HepG2 (cell line): ENCODE measurements around the gene TUBGCP3. TPM values are rescaled to one million over a fixed set of nuclear protein-coding genes. Genes with fewer than 3 reads are reported as not detected.

Source experiments
- ATAC-seq: fragments of 200-7000 bp; cut with Tn5 transposase; 3 replicates; pipeline ENCODE4 v1.9.1; 2020; ENCODE audit warnings: mild to moderate bottlenecking, moderate library complexity
- BruUV-seq: library from RNA; stranded (reverse); fragments of 400-500 nt; replicated peaks from 2 replicates; lab custom pipeline; 2021; lab: Mats Ljungman, UMichigan
- CTCF ChIA-PET: fragments of 300-600 bp; formaldehyde crosslinking; extraction: SDS; loops from one replicate; lab custom pipeline; 2021; ENCODE audit warnings: low total read pairs, inconsistent platforms, low intra/inter-chr PET ratio; lab: Yijun Ruan, JAX
- POLR2A ChIA-PET: fragments of 350-600 bp; sonication (Branson Sonifier 250); formaldehyde crosslinking; loops from one replicate; lab custom pipeline; 2020; ENCODE audit warnings: antibody characterized with exemption, inconsistent platforms; lab: Yijun Ruan, JAX
- DNase-seq: peaks from one replicate; pipeline ENCODE4 v3.0.0-alpha.2; 2015; ENCODE audit warnings: low spot score
- FAIRE-seq: peaks from 3 replicates; lab custom pipeline; 2011; peaks lifted over from hg19 to GRCh38; lab: Jason Lieb, UNC
- H2AFZ ChIP-seq: one replicate; pipeline ENCODE4 v1.6.1; 2011; ENCODE audit warnings: low read length, inconsistent platforms
- H3K27ac ChIP-seq: fragments of 300-600 bp; 3 replicates; pipeline ENCODE4 v1.8.0; 2011; ENCODE audit warnings: mixed run types, mild to moderate bottlenecking, mixed read lengths, low read length, inconsistent platforms; ENCODE audit not compliant: insufficient read depth; ENCODE audit errors: extremely low read length
- H3K27me3 ChIP-seq, 2 experiments: fragments of 200-600 bp in 1 of 2; 2 replicates in 1 of 2; 3 replicates in 1 of 2; pipeline versions ENCODE4 v1.6.0 to v1.8.0; 2011; ENCODE audit warnings: low read length in 2 of 2, mild to moderate bottlenecking in 2 of 2, moderate library complexity in 2 of 2, inconsistent platforms in 1 of 2; ENCODE audit not compliant: insufficient read depth in 2 of 2, control insufficient read depth in 1 of 2
- H3K36me3 ChIP-seq, 2 experiments: fragments of 200-600 bp in 1 of 2; replicated peaks in 1 of 2; 2 replicates in 1 of 2; 3 replicates in 1 of 2; pipeline versions ENCODE4 v1.5.1 to v1.8.0; 2011; ENCODE audit warnings: low read length in 2 of 2, inconsistent platforms in 1 of 2; ENCODE audit not compliant: insufficient read depth in 2 of 2, control insufficient read depth in 1 of 2
- H3K4me1 ChIP-seq: 2 replicates; pipeline ENCODE4 v1.5.1; 2012; ENCODE audit warnings: low read length, inconsistent platforms; ENCODE audit not compliant: insufficient read depth
- H3K4me2 ChIP-seq: 2 replicates; pipeline ENCODE4 v1.6.0; 2011; ENCODE audit warnings: low read depth, low read length, inconsistent platforms
- H3K4me3 ChIP-seq, 3 experiments: fragments of 200-600 bp in 1 of 3; sonication (generic), shearing (Covaris generic) in 1 of 3; replicated peaks in 1 of 3; 2 replicates each; pipeline ENCODE4 v1.5.1; 2011 to 2016; ENCODE audit warnings: low read length in 3 of 3, inconsistent platforms in 2 of 3, low read depth in 2 of 3, mild to moderate bottlenecking in 2 of 3, control low read depth in 1 of 3, mixed read lengths in 1 of 3; ENCODE audit not compliant: insufficient read depth in 1 of 3
- H3K79me2 ChIP-seq: one replicate; pipeline ENCODE4 v1.6.1; 2011; ENCODE audit warnings: low read length, inconsistent platforms; ENCODE audit not compliant: insufficient read depth
- H3K9ac ChIP-seq: 2 replicates; pipeline ENCODE4 v1.6.0; 2011; ENCODE audit warnings: mild to moderate bottlenecking, low read depth, low read length, inconsistent platforms; ENCODE audit not compliant: insufficient read depth
- H3K9me3 ChIP-seq: 2 replicates; pipeline ENCODE4 v1.5.1; 2012; ENCODE audit warnings: mild to moderate bottlenecking, low read length
- H4K20me1 ChIP-seq: 2 replicates; pipeline ENCODE4 v1.6.0; 2011; ENCODE audit warnings: inconsistent platforms, mild to moderate bottlenecking, low read length, moderate library complexity; ENCODE audit not compliant: insufficient read depth
- GABPA ChIP-seq, 2 experiments: IDR thresholded peaks; 2 replicates each; pipeline ENCODE4 v1.6.1; 2011 to 2016; ENCODE audit warnings: low read depth in 2 of 2, low read length in 1 of 2, missing biosample characterization in 1 of 2, missing genetic modification characterization in 1 of 2
- HOXD1 ChIP-seq: sonication (generic); formaldehyde crosslinking; IDR thresholded peaks from 2 replicates; pipeline ENCODE4 v1.5.0; 2020; ENCODE audit warnings: missing genetic modification reagents
- MYC ChIP-seq: sonication (generic); formaldehyde crosslinking; IDR thresholded peaks from 2 replicates; pipeline ENCODE4 v1.9.0; 2021; ENCODE audit warnings: missing genetic modification reagents, borderline replicate concordance
- PPARG ChIP-seq: conservative IDR thresholded peaks from 2 replicates; pipeline ENCODE4 v1.6.1; 2016; ENCODE audit warnings: missing biosample characterization, missing genetic modification reagents
- RFXANK ChIP-seq: IDR thresholded peaks from 2 replicates; pipeline ENCODE4 v1.6.1; 2016
- ZBTB38 ChIP-seq: sonication (generic); formaldehyde crosslinking; IDR thresholded peaks from 2 replicates; pipeline ENCODE4 v1.5.1; 2020; ENCODE audit warnings: mild to moderate bottlenecking, missing genetic modification reagents
- ZNF557 ChIP-seq: sonication (generic); formaldehyde crosslinking; IDR thresholded peaks from 2 replicates; pipeline ENCODE4 v1.4.0; 2020; ENCODE audit warnings: missing genetic modification reagents
- ZNF570 ChIP-seq: sonication (generic); formaldehyde crosslinking; IDR thresholded peaks from 2 replicates; pipeline ENCODE4 v1.4.0; 2020; ENCODE audit warnings: mild to moderate bottlenecking, missing genetic modification reagents, borderline replicate concordance
- WGBS: methylation state at CpG from one replicate; pipeline ENCODE4 v1.1.6; 2017; ENCODE audit warnings: low lambda C conversion rate; 5-methylcytosine and 5-hydroxymethylcytosine counted together
- in situ Hi-C: cut with HindIII; loops from 2 replicates; pipeline ENCODE4 v1.10.0; 2017; ENCODE audit warnings: low pct_unique_long_range_greater_than_20kb; ENCODE audit not compliant: extremely low pct_ligation_motif_present
- intact Hi-C: fragments of 100-400 bp; cut with micrococcal nuclease; formaldehyde crosslinking; loops from one replicate; pipeline ENCODE4 v1.10.0; 2022; ENCODE audit not compliant: unreplicated experiment
- polyA plus RNA-seq, 8 experiments: library from polyadenylated mRNA; depleted of rRNA in 3 of 8; stranded (reverse) in 7 of 8; unstranded in 1 of 8; fragments of >200 nt; fragmentation: Illumina TruSeq in 4 of 8; extraction: Trizol in 4 of 8; gene quantifications; 2 replicates each; pipeline versions ENCODE4 v1.2.1 to v1.2.3, GENCODE V29; 2011 to 2016; ENCODE audit warnings: low read depth in 4 of 8, missing spikeins in 1 of 8, mixed read lengths in 1 of 8; ENCODE audit not compliant: insufficient read depth in 1 of 8
- total RNA-seq, 5 experiments: library from RNA; depleted of rRNA; stranded (reverse); fragments of >200 nt; fragmentation: Illumina TruSeq; extraction: Trizol; gene quantifications; 2 replicates each; pipeline ENCODE4 v1.2.3, GENCODE V29; 2016; ENCODE audit warnings: low read depth in 1 of 5
- TF ChIP-seq, protein P1 (sequence below): sonication (generic); formaldehyde crosslinking; IDR thresholded peaks from 2 replicates; pipeline ENCODE4 v1.8.1; 2023; ENCODE audit warnings: missing genetic modification reagents, inconsistent platforms, borderline replicate concordance
- TF ChIP-seq, protein P2 (sequence below): sonication (generic); formaldehyde crosslinking; IDR thresholded peaks from 2 replicates; pipeline ENCODE4 v1.5.0; 2020; ENCODE audit warnings: mild to moderate bottlenecking, missing genetic modification reagents
- TF ChIP-seq, protein P3 (sequence below): sonication (generic); formaldehyde crosslinking; IDR thresholded peaks from 2 replicates; pipeline ENCODE4 v1.4.0; 2020; ENCODE audit warnings: missing genetic modification reagents
- TF ChIP-seq, protein P4 (sequence below): IDR thresholded peaks from 2 replicates; pipeline ENCODE4 v1.6.1; 2016; ENCODE audit warnings: missing biosample characterization, missing genetic modification reagents, low read depth

TUBGCP3 gene
- total and polyA plus RNA-seq, 2 of the 13 experiments (the other 11 are each of a cell fraction or from before 2014, with no cell fraction given): 12.6 to 15.5 TPM

DNA sequence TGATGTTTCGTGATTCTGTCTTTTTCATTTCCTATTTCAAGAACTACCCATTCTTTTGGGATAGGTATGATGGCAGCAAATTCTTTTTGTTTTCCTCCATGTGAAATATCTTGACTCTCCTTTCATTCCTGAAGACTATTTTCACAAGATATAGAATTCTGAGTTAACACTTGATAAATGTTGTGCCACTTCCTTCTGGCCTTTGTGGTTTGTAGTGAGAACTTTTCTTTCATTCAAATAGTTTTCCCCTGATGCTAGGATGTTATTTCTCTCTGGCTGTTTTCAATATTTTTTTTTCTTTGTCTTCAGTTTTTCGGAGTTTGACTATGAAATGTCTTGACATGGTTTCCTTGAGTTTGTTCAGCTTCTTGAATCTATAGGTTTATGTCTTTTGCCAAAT lies 8.3 kb upstream of the TUBGCP3 start:
- Histone ChIP-seq H3K27ac (no peak overlapping the region), H3K4me3 (no peak overlapping the region), H3K9me3 (no peaks in the 10 kb centered on the region), H3K36me3 (no peaks in the 10 kb centered on the region), H3K79me2 (no peaks in the 10 kb centered on the region), H3K27me3 (peaks cover 0 to 18% of the 10 kb centered on the region in 2 experiments; a peak in 3 of 5 replicates), H3K4me1 (peaks cover 8% of the 10 kb centered on the region; the same call in 1 of the 2 replicates), H4K20me1 (no peaks in the 10 kb centered on the region), H3K4me2 (no peak overlapping the region), H2AFZ (no peak overlapping the region), H3K9ac (no peak overlapping the region)
- no TSS peak for BruUV-seq
- in situ Hi-C loops (no loop called here), intact Hi-C loops (loop anchor here (5.0 kb wide), 1 partner anchor 34 kb away; no protein-coding TSS in a partner anchor)
- no peak for ATAC-seq
- WGBS: 22% methylated on average over 2 of the region's 2 CpGs
- ChIA-PET CTCF (no interaction called here), POLR2A (no interaction called here)
- no peak for DNase-seq
- no peak for FAIRE-seq
- no peak for TF ChIP-seq ZNF557 (CRISPR knock-in tag)
- TF ChIP-seq ZBTB38 (CRISPR knock-in tag): no peak
- TF ChIP-seq, protein P1, sequence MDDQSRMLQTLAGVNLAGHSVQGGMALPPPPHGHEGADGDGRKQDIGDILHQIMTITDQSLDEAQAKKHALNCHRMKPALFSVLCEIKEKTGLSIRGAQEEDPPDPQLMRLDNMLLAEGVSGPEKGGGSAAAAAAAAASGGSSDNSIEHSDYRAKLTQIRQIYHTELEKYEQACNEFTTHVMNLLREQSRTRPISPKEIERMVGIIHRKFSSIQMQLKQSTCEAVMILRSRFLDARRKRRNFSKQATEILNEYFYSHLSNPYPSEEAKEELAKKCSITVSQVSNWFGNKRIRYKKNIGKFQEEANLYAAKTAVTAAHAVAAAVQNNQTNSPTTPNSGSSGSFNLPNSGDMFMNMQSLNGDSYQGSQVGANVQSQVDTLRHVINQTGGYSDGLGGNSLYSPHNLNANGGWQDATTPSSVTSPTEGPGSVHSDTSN (CRISPR knock-in tag): no peak
- no peak for TF ChIP-seq PPARG (CRISPR knock-in tag)
- TF ChIP-seq HOXD1 (CRISPR knock-in tag): no peak
- no peak for TF ChIP-seq GABPA (IDR thresholded peaks at IDR 0.05; ENCODE audit: low read depth, low read length)
- no peak for TF ChIP-seq GABPA (CRISPR knock-in tag; IDR thresholded peaks at IDR 0.05; ENCODE audit: low read depth)
- TF ChIP-seq, protein P2, sequence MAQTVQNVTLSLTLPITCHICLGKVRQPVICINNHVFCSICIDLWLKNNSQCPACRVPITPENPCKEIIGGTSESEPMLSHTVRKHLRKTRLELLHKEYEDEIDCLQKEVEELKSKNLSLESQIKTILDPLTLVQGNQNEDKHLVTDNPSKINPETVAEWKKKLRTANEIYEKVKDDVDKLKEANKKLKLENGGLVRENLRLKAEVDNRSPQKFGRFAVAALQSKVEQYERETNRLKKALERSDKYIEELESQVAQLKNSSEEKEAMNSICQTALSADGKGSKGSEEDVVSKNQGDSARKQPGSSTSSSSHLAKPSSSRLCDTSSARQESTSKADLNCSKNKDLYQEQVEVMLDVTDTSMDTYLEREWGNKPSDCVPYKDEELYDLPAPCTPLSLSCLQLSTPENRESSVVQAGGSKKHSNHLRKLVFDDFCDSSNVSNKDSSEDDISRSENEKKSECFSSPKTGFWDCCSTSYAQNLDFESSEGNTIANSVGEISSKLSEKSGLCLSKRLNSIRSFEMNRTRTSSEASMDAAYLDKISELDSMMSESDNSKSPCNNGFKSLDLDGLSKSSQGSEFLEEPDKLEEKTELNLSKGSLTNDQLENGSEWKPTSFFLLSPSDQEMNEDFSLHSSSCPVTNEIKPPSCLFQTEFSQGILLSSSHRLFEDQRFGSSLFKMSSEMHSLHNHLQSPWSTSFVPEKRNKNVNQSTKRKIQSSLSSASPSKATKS (CRISPR knock-in tag): no peak
- TF ChIP-seq, protein P3, sequence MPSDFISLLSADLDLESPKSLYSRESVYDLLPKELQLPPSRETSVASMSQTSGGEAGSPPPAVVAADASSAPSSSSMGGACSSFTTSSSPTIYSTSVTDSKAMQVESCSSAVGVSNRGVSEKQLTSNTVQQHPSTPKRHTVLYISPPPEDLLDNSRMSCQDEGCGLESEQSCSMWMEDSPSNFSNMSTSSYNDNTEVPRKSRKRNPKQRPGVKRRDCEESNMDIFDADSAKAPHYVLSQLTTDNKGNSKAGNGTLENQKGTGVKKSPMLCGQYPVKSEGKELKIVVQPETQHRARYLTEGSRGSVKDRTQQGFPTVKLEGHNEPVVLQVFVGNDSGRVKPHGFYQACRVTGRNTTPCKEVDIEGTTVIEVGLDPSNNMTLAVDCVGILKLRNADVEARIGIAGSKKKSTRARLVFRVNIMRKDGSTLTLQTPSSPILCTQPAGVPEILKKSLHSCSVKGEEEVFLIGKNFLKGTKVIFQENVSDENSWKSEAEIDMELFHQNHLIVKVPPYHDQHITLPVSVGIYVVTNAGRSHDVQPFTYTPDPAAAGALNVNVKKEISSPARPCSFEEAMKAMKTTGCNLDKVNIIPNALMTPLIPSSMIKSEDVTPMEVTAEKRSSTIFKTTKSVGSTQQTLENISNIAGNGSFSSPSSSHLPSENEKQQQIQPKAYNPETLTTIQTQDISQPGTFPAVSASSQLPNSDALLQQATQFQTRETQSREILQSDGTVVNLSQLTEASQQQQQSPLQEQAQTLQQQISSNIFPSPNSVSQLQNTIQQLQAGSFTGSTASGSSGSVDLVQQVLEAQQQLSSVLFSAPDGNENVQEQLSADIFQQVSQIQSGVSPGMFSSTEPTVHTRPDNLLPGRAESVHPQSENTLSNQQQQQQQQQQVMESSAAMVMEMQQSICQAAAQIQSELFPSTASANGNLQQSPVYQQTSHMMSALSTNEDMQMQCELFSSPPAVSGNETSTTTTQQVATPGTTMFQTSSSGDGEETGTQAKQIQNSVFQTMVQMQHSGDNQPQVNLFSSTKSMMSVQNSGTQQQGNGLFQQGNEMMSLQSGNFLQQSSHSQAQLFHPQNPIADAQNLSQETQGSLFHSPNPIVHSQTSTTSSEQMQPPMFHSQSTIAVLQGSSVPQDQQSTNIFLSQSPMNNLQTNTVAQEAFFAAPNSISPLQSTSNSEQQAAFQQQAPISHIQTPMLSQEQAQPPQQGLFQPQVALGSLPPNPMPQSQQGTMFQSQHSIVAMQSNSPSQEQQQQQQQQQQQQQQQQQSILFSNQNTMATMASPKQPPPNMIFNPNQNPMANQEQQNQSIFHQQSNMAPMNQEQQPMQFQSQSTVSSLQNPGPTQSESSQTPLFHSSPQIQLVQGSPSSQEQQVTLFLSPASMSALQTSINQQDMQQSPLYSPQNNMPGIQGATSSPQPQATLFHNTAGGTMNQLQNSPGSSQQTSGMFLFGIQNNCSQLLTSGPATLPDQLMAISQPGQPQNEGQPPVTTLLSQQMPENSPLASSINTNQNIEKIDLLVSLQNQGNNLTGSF (CRISPR knock-in tag): no peak
- TF ChIP-seq, protein P4, sequence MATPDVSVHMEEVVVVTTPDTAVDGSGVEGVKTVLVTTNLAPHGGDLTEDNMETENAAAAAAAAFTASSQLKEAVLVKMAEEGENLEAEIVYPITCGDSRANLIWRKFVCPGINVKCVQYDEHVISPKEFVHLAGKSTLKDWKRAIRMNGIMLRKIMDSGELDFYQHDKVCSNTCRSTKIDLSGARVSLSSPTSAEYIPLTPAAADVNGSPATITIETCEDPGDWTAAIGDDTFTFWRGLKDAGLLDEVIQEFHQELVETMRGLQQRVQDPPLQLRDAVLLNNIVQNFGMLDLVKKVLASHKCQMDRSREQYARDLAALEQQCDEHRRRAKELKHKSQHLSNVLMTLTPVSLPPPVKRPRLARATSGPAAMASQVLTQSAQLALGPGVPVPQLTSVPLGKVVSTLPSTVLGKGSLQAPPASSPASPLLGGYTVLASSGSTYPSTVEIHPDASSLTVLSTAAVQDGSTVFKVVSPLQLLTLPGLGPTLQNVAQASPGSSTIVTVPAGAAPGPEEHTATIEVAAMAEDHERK (CRISPR knock-in tag): no peak
- no peak for TF ChIP-seq MYC (CRISPR knock-in tag)
- TF ChIP-seq RFXANK (CRISPR knock-in tag): no peak
- no peak for TF ChIP-seq ZNF570
